Measurements from ENCODE around the gene FRMD4A.

FRMD4A gene

DNA sequence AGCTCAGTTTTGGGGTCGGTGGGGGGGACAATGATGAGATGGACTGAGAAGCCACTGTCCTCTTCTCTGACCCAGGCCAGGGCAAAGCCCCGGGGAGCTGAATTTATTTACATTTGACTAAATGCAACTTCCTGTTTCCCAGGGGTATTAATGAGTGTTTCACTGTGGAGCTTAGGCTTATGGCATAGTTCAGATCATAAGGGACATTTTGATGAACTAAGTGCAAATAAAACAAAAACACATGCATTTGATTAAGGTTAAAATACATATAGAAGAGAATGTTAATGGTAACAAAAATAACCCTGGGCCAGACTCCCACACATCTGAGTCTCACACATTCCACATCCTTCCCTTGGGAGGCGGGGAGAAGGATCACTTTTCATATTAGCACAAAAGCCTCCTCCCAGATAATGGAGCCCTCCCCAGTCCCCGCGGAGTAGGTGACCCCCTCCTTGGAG is 320.6 kb downstream of the FRMD4A start:
- ChIA-PET CTCF (no interaction called here), POLR2A (interaction anchor here (0.9 kb wide), 1 partner anchor 14 kb away, joined by 4 read pairs; no protein-coding TSS in a partner anchor)
- TF ChIP-seq FOXM1 (IDR thresholded peaks at IDR 0.05; ENCODE audit: borderline replicate concordance) (no peak), ZNF384 (IDR thresholded peaks at IDR 0.05) (no peak), SP1 (IDR thresholded peaks at IDR 0.05) (no peak), BHLHE40 (IDR thresholded peaks at IDR 0.05; ENCODE audit: borderline replicate concordance) (no peak), L3MBTL2 (conservative IDR thresholded peaks at IDR 0.05) (no peak), FOXK2 (IDR thresholded peaks at IDR 0.05) (no peak), FOXA1 (IDR thresholded peaks at IDR 0.05) (no peak)
- no peak for DNase-seq (ENCODE audit: extremely low spot score)

DNA sequence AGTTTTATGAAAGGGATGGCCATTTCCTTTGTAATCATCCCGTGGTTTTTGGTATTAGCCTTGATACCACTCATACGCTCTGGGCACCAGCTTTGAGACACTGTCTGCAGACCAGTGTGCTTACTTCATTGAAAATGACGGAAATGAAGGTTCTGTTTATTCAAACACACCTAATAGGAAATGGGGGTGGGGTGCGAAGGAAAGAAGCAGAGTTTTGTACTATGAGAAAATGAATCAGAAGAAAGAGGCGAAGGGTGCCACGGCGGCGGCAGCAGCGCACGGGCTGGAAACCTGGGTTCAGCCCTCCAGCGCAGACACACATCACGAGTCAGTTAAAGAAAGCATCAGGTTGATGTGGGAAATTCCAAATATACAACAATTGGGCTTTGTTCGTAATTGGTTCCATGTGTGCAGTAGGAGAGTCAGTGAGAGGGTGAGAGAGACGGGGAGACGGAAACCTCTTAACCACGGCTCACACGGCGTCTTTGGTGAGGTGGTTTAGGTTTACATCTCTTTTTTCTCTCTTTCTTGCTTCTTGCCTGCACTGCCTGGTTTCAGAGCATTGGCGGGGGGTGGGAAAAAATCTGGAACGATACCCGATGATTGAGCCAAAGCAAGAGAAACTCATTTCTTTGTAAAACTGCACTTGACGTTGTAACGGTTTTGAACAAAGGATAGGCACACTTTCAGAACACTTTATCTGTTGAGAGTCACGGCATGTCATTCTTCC is 321.2 kb downstream of the FRMD4A start:
- POLR2A ChIA-PET = interaction anchor here (0.9 kb wide), 1 partner anchor 15 kb away, joined by 4 read pairs; no protein-coding TSS in a partner anchor
- no peak for DNase-seq (ENCODE audit: extremely low spot score)
- TF ChIP-seq CTBP1 (IDR thresholded peaks at IDR 0.05; ENCODE audit: borderline replicate concordance) (no peak), L3MBTL2 (conservative IDR thresholded peaks at IDR 0.05) (peak; percentile 34; the same call in 1 of the 2 replicates)
- CTCF ChIA-PET = no interaction called here

DNA sequence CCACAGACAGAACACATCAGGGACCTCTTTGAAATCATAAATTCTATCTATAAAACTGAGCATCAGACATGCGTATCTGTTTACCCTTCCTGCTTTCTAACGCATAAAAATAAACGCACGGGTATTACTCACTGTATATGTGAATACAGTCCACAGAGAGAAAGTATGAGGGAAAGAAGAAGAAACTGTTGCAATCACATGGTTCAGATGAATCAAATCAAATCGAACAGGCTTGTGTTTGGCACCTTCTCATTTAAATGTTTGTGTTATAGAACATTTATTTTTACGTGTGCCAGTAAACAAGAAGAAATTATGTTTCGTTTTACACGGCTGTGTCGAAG is 322.0 kb downstream of the FRMD4A start:
- TF ChIP-seq CTBP1 (IDR thresholded peaks at IDR 0.05; ENCODE audit: borderline replicate concordance) (no peak), TARDBP (IDR thresholded peaks at IDR 0.05) (no peak), ELF4 (IDR thresholded peaks at IDR 0.05) (no peak), NFRKB (IDR thresholded peaks at IDR 0.05) (no peak), HDGF (IDR thresholded peaks at IDR 0.05; ENCODE audit: borderline replicate concordance) (no peak), FOXA1 (IDR thresholded peaks at IDR 0.05) (no peak), ARNT (IDR thresholded peaks at IDR 0.05) (no peak), BHLHE40 (IDR thresholded peaks at IDR 0.05; ENCODE audit: borderline replicate concordance) (no peak), L3MBTL2 (conservative IDR thresholded peaks at IDR 0.05) (no peak), ZNF384 (IDR thresholded peaks at IDR 0.05) (no peak), FOXM1 (IDR thresholded peaks at IDR 0.05; ENCODE audit: borderline replicate concordance) (no peak), SP1 (IDR thresholded peaks at IDR 0.05) (no peak), SUZ12 (IDR thresholded peaks at IDR 0.05) (no peak), LEF1 (IDR thresholded peaks at IDR 0.05; ENCODE audit: borderline replicate concordance) (no peak), FOXK2 (IDR thresholded peaks at IDR 0.05) (no peak)
- TF ChIP-seq, protein P1, sequence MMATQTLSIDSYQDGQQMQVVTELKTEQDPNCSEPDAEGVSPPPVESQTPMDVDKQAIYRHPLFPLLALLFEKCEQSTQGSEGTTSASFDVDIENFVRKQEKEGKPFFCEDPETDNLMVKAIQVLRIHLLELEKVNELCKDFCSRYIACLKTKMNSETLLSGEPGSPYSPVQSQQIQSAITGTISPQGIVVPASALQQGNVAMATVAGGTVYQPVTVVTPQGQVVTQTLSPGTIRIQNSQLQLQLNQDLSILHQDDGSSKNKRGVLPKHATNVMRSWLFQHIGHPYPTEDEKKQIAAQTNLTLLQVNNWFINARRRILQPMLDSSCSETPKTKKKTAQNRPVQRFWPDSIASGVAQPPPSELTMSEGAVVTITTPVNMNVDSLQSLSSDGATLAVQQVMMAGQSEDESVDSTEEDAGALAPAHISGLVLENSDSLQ (IDR thresholded peaks at IDR 0.05) = no peak
- no peak for DNase-seq (ENCODE audit: extremely low spot score)
- CTCF ChIA-PET = no interaction called here
- POLR2A ChIA-PET = interaction anchor here (1.0 kb wide), 1 partner anchor 14 kb away, joined by 3 read pairs; no protein-coding TSS in a partner anchor

GRCh38 chr10:14004536-14004935 is 326.2 kb downstream of the FRMD4A start:
- ChIA-PET CTCF (no interaction called here), POLR2A (no interaction called here)
- no peak for DNase-seq (ENCODE audit: extremely low spot score)
- TF ChIP-seq HDGF (IDR thresholded peaks at IDR 0.05; ENCODE audit: borderline replicate concordance) (no peak), FOXK2 (IDR thresholded peaks at IDR 0.05) (no peak), ARNT (IDR thresholded peaks at IDR 0.05) (no peak)
- TF ChIP-seq, protein P1 (IDR thresholded peaks at IDR 0.05) = no peak

GRCh38 chr10:14003517-14004184 is 327.1 kb downstream of the FRMD4A start:
- TF ChIP-seq HDGF (IDR thresholded peaks at IDR 0.05; ENCODE audit: borderline replicate concordance) (no peak), FOXM1 (IDR thresholded peaks at IDR 0.05; ENCODE audit: borderline replicate concordance) (no peak), ARNT (IDR thresholded peaks at IDR 0.05) (no peak), SUZ12 (IDR thresholded peaks at IDR 0.05) (no peak), ZNF384 (IDR thresholded peaks at IDR 0.05) (no peak), BHLHE40 (IDR thresholded peaks at IDR 0.05; ENCODE audit: borderline replicate concordance) (no peak), L3MBTL2 (conservative IDR thresholded peaks at IDR 0.05) (no peak), FOXA1 (IDR thresholded peaks at IDR 0.05) (no peak), TARDBP (IDR thresholded peaks at IDR 0.05) (no peak), FOXK2 (IDR thresholded peaks at IDR 0.05) (no peak), CTBP1 (IDR thresholded peaks at IDR 0.05; ENCODE audit: borderline replicate concordance) (no peak), ELF4 (IDR thresholded peaks at IDR 0.05) (no peak), SP1 (IDR thresholded peaks at IDR 0.05) (no peak), LEF1 (IDR thresholded peaks at IDR 0.05; ENCODE audit: borderline replicate concordance) (no peak), NFRKB (IDR thresholded peaks at IDR 0.05) (no peak)
- TF ChIP-seq, protein P1 (IDR thresholded peaks at IDR 0.05) = no peak
- CTCF ChIA-PET = no interaction called here
- POLR2A ChIA-PET = no interaction called here
- no peak for DNase-seq (ENCODE audit: extremely low spot score)

GRCh38 chr10:14001298-14002040 is 329.3 kb downstream of the FRMD4A start:
- no peak for TF ChIP-seq L3MBTL2 (conservative IDR thresholded peaks at IDR 0.05)
- TF ChIP-seq LEF1 (IDR thresholded peaks at IDR 0.05; ENCODE audit: borderline replicate concordance) = no peak
- TF ChIP-seq ZNF384 (IDR thresholded peaks at IDR 0.05) = no peak
- TF ChIP-seq ELF4 (IDR thresholded peaks at IDR 0.05) = no peak
- TF ChIP-seq ARNT (IDR thresholded peaks at IDR 0.05) = no peak
- TF ChIP-seq FOXA1 (IDR thresholded peaks at IDR 0.05) = no peak
- TF ChIP-seq CTBP1 (IDR thresholded peaks at IDR 0.05; ENCODE audit: borderline replicate concordance) = no peak
- TF ChIP-seq FOXK2 (IDR thresholded peaks at IDR 0.05) = no peak
- TF ChIP-seq NFRKB (IDR thresholded peaks at IDR 0.05) = no peak
- no peak for TF ChIP-seq FOXM1 (IDR thresholded peaks at IDR 0.05; ENCODE audit: borderline replicate concordance)
- TF ChIP-seq HDGF (IDR thresholded peaks at IDR 0.05; ENCODE audit: borderline replicate concordance) = no peak
- TF ChIP-seq SP1 (IDR thresholded peaks at IDR 0.05) = no peak
- TF ChIP-seq TARDBP (IDR thresholded peaks at IDR 0.05) = no peak
- no peak for TF ChIP-seq SUZ12 (IDR thresholded peaks at IDR 0.05)
- TF ChIP-seq, protein P1 (IDR thresholded peaks at IDR 0.05) = no peak
- DNase-seq (ENCODE audit: extremely low spot score) = no peak
- CTCF ChIA-PET = no interaction called here
- POLR2A ChIA-PET = no interaction called here
